ENCODE data around the gene TSSK6. TPM values are rescaled to one million over a fixed set of nuclear protein-coding genes. Genes with fewer than 3 reads are reported as not detected.

Gene TSSK6
- total and polyA plus RNA-seq, 2 of the 4 experiments (the other 2 are of a cell fraction), result 1.3 to 2.2 TPM

GRCh38 chr19:19535311-19536191 lies 20.2 kb upstream of the TSSK6 start (continued):
- no peak for TF ChIP-seq CTCF (conservative IDR thresholded peaks at IDR 0.05; ENCODE audit: low read depth, low read length)
- no peak for TF ChIP-seq MAFK (IDR thresholded peaks at IDR 0.05; ENCODE audit: low read depth, low read length)
- no peak for TF ChIP-seq CEBPB (IDR thresholded peaks at IDR 0.05; ENCODE audit: low read depth, low read length)
- TF ChIP-seq RAD21 (IDR thresholded peaks at IDR 0.05; ENCODE audit: low read length), result no peak
- no peak for TF ChIP-seq BHLHE40 (IDR thresholded peaks at IDR 0.05; ENCODE audit: low read depth, low read length)
- no peak for TF ChIP-seq MAZ (IDR thresholded peaks at IDR 0.05; ENCODE audit: borderline replicate concordance, low read depth, low read length)
- TF ChIP-seq RCOR1 (IDR thresholded peaks at IDR 0.05; ENCODE audit: insufficient replicate concordance, low read length), result no peak

All from IMR-90 (cell line).